Stimulated activated CD8-positive, alpha-beta memory T cell treated with anti-CD3 and anti-CD28 coated beads, Interleukin-15, amount 100 ng/mL, for 4 hours (primary cell): ENCODE data around the gene RNU6-8.
A peak's percentile ranks its signal among the peaks of the same experiment; 100 is the strongest.

Experiments
- DNase-seq, 2 donors: peaks; one replicate each; pipeline ENCODE4 v3.0.0-alpha.2; 2020; ENCODE audit warnings: low read depth in 2 of 2

RNU6-8 gene

GRCh38 chr14:32202998-32203882 is at the start of gene RNU6-8:
Gene RNU6-8, minus strand, starts transcription at chr14:32203269.
- DNase-seq = peak; percentile 63 to 77

DNA sequence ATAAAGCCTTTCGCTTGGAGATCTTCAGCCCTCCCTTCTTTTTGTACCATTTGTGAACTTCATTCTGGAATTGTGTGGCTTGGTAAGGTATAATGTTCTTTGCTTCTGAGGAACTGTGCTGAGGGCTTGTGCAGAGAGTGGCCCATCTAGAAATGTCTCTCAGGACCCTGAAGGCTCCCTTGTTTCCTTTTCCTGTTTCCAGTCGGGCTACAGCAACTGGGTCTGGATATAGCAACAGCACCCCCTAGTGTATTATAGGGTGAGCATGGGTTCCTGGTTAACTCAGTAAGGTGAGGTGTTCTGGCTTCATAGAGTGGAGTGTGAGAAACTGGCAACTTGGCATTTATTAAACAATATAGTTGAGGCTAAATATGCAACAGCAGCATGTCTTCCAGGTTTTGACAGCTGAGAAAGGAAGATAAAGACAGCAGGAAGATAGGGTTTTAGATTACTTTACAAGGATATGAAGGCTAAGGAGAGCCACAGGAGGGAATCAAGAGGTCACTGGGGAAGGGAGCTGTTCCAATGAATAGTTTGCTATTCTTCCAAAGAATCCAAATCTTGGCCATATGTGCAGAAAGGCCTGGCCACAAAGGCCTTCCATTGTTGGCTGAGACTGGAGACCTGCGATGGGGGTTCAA is 49.1 kb upstream of the RNU6-8 start:
- peak in 1 of 2 donors; percentile 22 for DNase-seq

DNA sequence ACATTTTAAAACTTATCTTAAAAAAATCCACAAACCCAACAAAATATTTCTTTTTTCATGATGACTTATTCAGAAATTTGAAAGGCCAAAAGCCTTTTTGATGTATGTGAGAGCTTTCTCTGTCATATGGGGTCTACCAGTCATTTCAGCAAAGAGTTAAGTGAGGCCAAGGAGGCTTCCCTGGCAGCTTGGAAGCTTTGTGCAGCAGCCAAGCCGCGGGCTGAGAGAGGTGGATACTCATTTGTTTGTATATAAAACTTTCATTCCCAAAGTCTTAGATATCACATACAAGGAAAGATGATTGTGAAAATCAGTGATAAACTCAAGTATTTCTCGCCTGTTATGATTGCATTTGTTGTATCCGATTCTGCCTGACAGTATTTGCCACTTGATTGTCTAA is 48.5 kb upstream of the RNU6-8 start:
- DNase-seq = no peak

DNA sequence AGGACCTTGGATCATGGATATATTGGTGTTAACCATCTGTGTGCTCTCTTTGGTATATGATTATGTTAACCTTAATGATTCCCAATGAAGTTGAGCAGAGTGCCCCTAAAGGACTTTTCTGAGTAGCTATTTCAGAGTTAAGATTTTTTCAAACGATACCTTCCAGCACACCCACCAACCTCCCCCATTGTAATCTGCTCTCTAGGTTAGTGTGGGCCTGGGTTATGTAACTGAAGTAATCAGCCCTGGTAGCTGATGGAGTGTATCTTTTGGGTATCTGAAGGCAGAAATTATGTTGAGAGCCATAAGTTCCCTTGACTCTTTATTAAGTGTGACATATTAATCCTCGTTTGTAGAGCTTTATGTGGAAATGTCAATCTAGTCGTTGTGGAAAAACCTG is 47.6 kb upstream of the RNU6-8 start:
- no peak for DNase-seq

DNA sequence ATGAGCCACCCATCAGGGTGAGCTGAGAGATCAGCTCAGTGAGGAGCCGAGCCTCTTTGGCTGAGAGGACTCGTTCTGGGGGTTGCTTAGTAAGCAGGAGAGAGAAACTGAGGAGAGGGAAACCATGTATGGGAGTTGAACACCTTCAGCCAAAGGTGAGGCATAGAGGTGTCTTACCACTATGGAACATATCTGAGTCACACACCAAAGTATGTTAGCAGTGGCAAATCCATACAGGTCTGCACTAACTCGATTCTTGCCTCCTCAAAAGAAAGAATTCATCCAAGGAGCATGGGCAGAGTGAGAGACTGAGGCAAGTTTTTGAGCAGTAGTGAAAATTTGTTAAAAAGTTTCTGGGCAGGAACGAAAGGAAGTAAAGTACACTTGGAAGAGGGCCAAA is 46.7 kb upstream of the RNU6-8 start:
- DNase-seq = no peak

DNA sequence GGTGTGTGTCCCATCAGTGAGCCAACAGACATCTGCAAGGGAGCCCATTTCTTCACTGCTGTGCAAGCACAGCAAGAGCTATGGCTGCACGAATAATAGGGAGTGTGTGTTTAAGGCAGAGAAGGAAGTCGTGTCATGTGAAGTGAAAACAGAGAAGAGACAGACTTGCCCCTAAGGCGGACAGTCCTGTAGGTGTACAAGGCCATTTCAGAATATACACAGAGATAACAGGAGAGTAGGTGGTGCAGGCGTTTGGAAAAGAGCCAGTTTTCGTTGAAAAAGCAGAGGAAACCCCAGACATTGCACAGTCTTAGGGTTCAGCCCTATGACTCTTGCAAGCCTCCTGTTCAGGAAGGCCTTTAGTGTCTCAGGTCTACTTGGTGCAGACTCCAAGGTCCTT is 46.3 kb upstream of the RNU6-8 start:
- DNase-seq = no peak

- no peak for DNase-seq
Measured at GRCh38 chr14:32246751-32247150, 43.7 kb upstream of the RNU6-8 start.

GRCh38 chr14:32244404-32244803 is 41.3 kb upstream of the RNU6-8 start:
- no peak for DNase-seq

GRCh38 chr14:32233260-32233659 is 30.2 kb upstream of the RNU6-8 start:
- no peak for DNase-seq

DNA sequence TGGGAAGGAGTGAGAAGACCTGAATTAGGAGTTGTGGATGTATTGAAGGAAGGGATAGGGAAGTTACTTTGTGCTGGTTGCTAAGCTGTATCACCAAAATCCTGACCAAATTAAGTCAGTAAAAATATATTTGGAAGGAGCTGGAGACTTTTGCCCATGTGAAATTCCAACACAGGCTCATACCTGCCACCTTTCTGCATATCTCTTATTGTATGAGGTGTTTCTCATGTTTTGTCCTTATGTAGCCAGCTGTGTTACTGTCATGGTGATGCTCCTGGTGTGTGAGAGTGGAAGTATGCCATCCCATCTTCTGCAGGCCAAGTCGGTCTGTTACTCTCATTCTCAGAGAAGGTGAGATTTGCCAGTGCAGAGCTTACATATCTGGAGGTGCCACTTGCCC is 29.4 kb upstream of the RNU6-8 start:
- DNase-seq = no peak

- DNase-seq = no peak
Measured at GRCh38 chr14:32230695-32231280, 27.7 kb upstream of the RNU6-8 start.

DNA sequence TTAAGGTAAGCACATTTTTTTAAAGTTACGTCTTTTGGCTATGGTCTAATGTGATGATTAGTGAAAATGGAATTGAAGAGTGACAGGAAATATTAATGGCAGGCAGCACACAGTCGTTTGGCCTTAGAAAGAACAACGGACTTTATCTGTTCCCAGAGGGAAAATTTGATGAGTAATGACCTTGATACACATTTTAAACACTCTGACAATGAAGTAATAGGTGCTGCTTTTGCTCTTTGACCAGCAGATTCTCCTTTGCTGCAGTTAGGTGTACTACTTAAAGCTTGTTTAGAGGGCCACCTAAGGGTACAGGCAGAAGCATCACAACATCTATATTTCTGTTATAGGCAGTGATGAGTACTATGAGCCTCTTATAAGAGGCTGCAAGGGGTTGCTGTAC is 27.1 kb upstream of the RNU6-8 start:
- DNase-seq = no peak

GRCh38 chr14:32226056-32226455 is 23.0 kb upstream of the RNU6-8 start:
- no peak for DNase-seq

DNA sequence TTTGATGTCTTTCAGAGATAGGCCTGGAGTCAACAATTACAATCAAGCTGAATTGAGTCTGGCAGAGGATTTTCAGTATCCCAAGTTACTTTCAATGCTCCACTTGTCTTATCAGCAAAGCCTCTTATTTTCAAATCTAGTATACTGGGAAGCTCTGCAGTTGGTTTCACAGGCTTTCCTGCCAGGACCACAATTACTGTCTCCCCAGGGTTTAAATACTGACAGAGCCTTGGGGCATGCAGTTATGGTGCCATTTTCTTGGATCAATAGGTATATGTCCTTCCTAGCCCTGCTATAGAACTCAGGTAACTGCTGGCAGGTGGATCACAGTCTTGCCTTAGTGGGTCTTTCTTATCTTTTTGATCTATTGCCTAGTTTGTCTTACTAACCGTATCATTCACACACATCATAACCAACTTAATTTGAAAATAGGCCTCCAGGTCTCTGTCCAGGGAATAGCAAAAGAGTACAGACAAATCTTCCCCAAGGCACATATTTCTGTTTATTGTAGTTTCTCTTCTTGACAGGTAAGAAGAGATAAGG is 22.4 kb upstream of the RNU6-8 start:
- DNase-seq = no peak

DNA sequence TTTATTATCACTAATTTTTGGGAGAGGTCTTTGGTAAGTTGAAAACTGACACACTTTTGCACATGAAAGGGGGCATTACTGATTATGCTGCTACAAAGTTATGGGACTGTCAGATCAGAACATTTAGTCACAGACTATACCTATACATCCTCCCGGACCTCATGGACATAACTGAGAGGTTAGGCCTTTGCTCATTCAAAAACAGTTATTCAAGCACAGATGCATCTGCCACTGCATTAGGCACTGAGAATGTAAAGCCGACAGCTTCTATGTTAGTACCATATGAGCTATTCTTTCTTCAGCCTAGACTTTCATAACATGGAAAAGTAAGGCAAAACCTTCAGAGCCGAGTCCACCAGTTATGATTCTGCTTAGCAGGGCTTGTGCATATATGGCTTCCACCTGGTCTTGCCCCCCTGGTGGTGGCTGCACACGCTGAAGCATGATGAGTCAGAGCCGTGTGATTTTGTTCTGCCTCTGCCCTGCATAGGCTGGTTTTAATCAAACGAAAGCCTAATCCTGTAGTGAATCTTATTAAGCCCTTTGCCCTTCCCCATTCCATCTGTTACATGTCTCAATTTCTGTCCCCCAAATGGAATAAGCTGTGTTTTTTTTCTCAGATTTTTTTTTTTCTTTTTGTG is 21.8 kb upstream of the RNU6-8 start:
- no peak for DNase-seq

- DNase-seq = no peak
Measured at GRCh38 chr14:32217301-32217700, 14.2 kb upstream of the RNU6-8 start.

DNA sequence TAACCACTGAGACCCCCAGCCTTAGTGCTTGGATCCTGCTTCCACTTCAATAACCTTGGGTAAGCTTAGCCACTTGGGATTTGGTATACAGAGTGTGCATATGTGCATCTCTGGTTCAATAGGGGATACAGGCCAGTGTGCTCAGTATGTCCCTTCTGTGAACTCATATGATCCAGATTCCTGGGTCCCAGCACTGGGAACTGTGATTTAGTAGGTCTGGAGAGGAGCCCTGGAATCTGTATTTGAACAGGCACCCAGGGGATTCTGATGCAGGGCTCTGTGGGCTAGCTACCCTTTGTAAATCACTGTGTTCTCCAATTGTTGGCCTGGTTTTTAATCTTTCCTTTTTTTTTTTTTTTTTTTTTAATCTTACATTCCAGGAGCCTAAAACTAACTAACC is 9.8 kb upstream of the RNU6-8 start:
- no peak for DNase-seq

DNA sequence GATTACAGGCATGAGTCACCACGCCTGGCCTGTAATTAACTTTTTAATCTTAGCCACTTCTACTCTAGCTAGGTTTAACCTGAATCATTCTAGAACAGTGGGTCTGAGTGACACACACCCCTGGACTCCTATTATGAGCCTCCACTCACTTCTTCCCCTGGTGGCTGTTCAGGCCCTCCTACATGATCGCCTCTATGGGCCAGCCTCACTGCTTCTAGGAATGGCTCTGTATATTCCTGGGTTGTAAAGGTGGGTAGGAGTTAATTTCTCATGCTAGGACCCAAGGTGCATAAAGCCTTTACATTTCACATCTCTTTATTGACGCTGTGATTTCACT is 8.0 kb upstream of the RNU6-8 start:
- no peak for DNase-seq

GRCh38 chr14:32209471-32209870 is 6.4 kb upstream of the RNU6-8 start:
- no peak for DNase-seq

GRCh38 chr14:32208490-32208889 is 5.4 kb upstream of the RNU6-8 start:
- DNase-seq = no peak

GRCh38 chr14:32206552-32206951 is 3.5 kb upstream of the RNU6-8 start:
- DNase-seq = no peak

GRCh38 chr14:32205984-32206383 is 2.9 kb upstream of the RNU6-8 start:
- no peak for DNase-seq
